Thoracic aorta (tissue), 2 donors: ENCODE results near the gene NABP1. TPM values are rescaled to one million over a fixed set of nuclear protein-coding genes. Genes with fewer than 3 reads are reported as not detected.
"Not testable (repeated sequence)": the region's sequence is repeated elsewhere in the genome, so short reads cannot be mapped to it uniquely, and the experiment has no call there.

Experiments used
- ATAC-seq: fragments of 150-250 bp; one replicate; pipeline ENCODE4 v1.8.0; 2017; ENCODE audit warnings: low read depth; ENCODE audit not compliant: insufficient number of reproducible peaks, low FRiP score
- DNase-seq: peaks from one replicate; pipeline ENCODE4 v3.0.0-alpha.2; 2020; ENCODE audit warnings: low spot score
- H3K27ac ChIP-seq, 2 donors: fragments of 200-600 bp; sonication (generic); 1 replicate in 1 of 2; 2 replicates in 1 of 2; pipeline ENCODE4 v1.5.1; 2016; ENCODE audit warnings: mild to moderate bottlenecking in 2 of 2, moderate library complexity in 2 of 2
- H3K27me3 ChIP-seq: fragments of 200-600 bp; sonication (generic); replicated peaks from 2 replicates; pipeline ENCODE4 v1.6.0; 2016; ENCODE audit warnings: mild to moderate bottlenecking; ENCODE audit not compliant: insufficient read depth
- H3K36me3 ChIP-seq: fragments of 200-600 bp; sonication (generic); one replicate; pipeline ENCODE4 v1.5.1; 2016
- H3K4me1 ChIP-seq, 2 donors: fragments of 200-600 bp; sonication (generic); 1 replicate in 1 of 2; 2 replicates in 1 of 2; pipeline versions ENCODE4 v1.5.1 to v1.6.0; 2016; ENCODE audit warnings: low read depth in 2 of 2, mild to moderate bottlenecking in 1 of 2; ENCODE audit not compliant: control insufficient read depth in 1 of 2
- H3K4me3 ChIP-seq: fragments of 200-600 bp; sonication (generic); 2 replicates; pipeline ENCODE4 v1.5.1; 2016; ENCODE audit warnings: mild to moderate bottlenecking
- H3K9me3 ChIP-seq: fragments of 200-600 bp; sonication (generic); 2 replicates; pipeline ENCODE4 v1.5.1; 2016
- CTCF ChIP-seq: fragments of 200-600 bp; sonication (generic); IDR thresholded peaks from one replicate; pipeline ENCODE4 v1.5.1; 2019; ENCODE audit warnings: antibody characterized with exemption
- total RNA-seq, 2 donors: library from RNA; depleted of rRNA; stranded (reverse); fragments of >200 nt; gene quantifications; one replicate each; pipeline versions ENCODE4 v1.1.0 to v1.2.3, GENCODE V29; 2016

Gene NABP1
- total RNA-seq, 2 donors from 2014 or later = 25.2 to 84.7 TPM

- H3K27me3 ChIP-seq = no peaks in the 10 kb centered on the region
- no peak for ATAC-seq
- H3K4me3 ChIP-seq = no peak overlapping the region
- H3K9me3 ChIP-seq = no peaks in the 10 kb centered on the region
- H3K36me3 ChIP-seq = no peaks in the 10 kb centered on the region
- peaks cover 27 to 29% of the 10 kb centered on the region in 2 donors for H3K4me1 ChIP-seq
- no peak for TF ChIP-seq CTCF
- H3K27ac ChIP-seq = peak overlapping the region in 1 of 2 donors; percentile 28
- no peak for DNase-seq
Observed at GRCh38 chr2:191638079-191638801, 39.7 kb upstream of the NABP1 start.

GRCh38 chr2:191638802-191639172 is 39.1 kb upstream of the NABP1 start:
- no peaks in the 10 kb centered on the region for H3K27me3 ChIP-seq
- no peaks in the 10 kb centered on the region for H3K36me3 ChIP-seq
- H3K9me3 ChIP-seq = no peaks in the 10 kb centered on the region
- no peak overlapping the region for H3K4me3 ChIP-seq
- DNase-seq = no peak
- H3K27ac ChIP-seq = peak overlapping the region in 1 of 2 donors; percentile 5
- TF ChIP-seq CTCF = no peak
- ATAC-seq = no peak
- H3K4me1 ChIP-seq = peaks cover 27 to 29% of the 10 kb centered on the region in 2 donors

GRCh38 chr2:191641609-191642008 is 36.3 kb upstream of the NABP1 start:
- no peak for ATAC-seq
- no peak for DNase-seq

GRCh38 chr2:191642541-191642940 is 35.4 kb upstream of the NABP1 start:
- H3K9me3 ChIP-seq = no peaks in the 10 kb centered on the region
- no peak for DNase-seq
- TF ChIP-seq CTCF = no peak
- no peaks in the 10 kb centered on the region for H3K36me3 ChIP-seq
- H3K4me1 ChIP-seq = peaks cover 9 to 11% of the 10 kb centered on the region in 2 donors
- H3K27ac ChIP-seq = no peak overlapping the region
- no peak overlapping the region for H3K4me3 ChIP-seq
- no peak for ATAC-seq
- no peaks in the 10 kb centered on the region for H3K27me3 ChIP-seq

More at GRCh38 chr2:191641609-191642008, 36.3 kb upstream of the NABP1 start:
- no peak overlapping the region for H3K27ac ChIP-seq
- H3K9me3 ChIP-seq = no peaks in the 10 kb centered on the region
- peaks cover 13 to 15% of the 10 kb centered on the region in 2 donors for H3K4me1 ChIP-seq
- no peaks in the 10 kb centered on the region for H3K27me3 ChIP-seq
- no peak for TF ChIP-seq CTCF
- no peak overlapping the region for H3K4me3 ChIP-seq
- no peaks in the 10 kb centered on the region for H3K36me3 ChIP-seq

- ATAC-seq = no peak
- DNase-seq = no peak
Observed at GRCh38 chr2:191643429-191643828, 34.5 kb upstream of the NABP1 start.

GRCh38 chr2:191644613-191645012 is 33.3 kb upstream of the NABP1 start:
- not testable (repeated sequence) for H3K4me1 ChIP-seq, H3K9me3 ChIP-seq, H3K27me3 ChIP-seq, DNase-seq, ATAC-seq, H3K4me3 ChIP-seq, H3K27ac ChIP-seq, H3K36me3 ChIP-seq

More at GRCh38 chr2:191643429-191643828, 34.5 kb upstream of the NABP1 start:
- Histone ChIP-seq H3K27ac (no peak overlapping the region), H3K4me3 (no peak overlapping the region), H3K27me3 (no peaks in the 10 kb centered on the region), H3K36me3 (no peaks in the 10 kb centered on the region), H3K4me1 (peaks cover 0 to 2% of the 10 kb centered on the region in 2 donors), H3K9me3 (no peaks in the 10 kb centered on the region)
- TF ChIP-seq CTCF = no peak
